Motor neuron (in vitro differentiated cells): Measurements from ENCODE around the gene DEAF1. TPM values are rescaled to one million over a fixed set of nuclear protein-coding genes. Genes with fewer than 3 reads are reported as not detected.
A peak's percentile ranks its signal among the peaks of the same experiment; 100 is the strongest.

Experiments used
- ATAC-seq, 8 experiments: fragments of 200-7000 bp; cut with Tn5 transposase; replicated peaks in 6 of 8; 2 replicates each; pipeline ENCODE4 v1.8.0; 2021; ENCODE audit warnings: mild to moderate bottlenecking in 8 of 8, moderate library complexity in 8 of 8
- H3K27ac ChIP-seq, 2 donors: fragments of 250-450 bp; sonication (Bioruptor Pico); 2 replicates each; pipeline ENCODE4 v1.9.0; 2021; ENCODE audit warnings: antibody characterized with exemption in 2 of 2, mild to moderate bottlenecking in 2 of 2, moderate library complexity in 1 of 2
- H3K4me1 ChIP-seq, 2 donors: fragments of 250-450 bp; sonication (Bioruptor Pico); replicated peaks in 1 of 2; 2 replicates each; pipeline ENCODE4 v1.6.1; 2021; ENCODE audit warnings: antibody characterized with exemption in 2 of 2, mild to moderate bottlenecking in 2 of 2, moderate library complexity in 1 of 2
- H3K4me3 ChIP-seq, 5 donors: fragments of 250-450 bp; sonication (Bioruptor Pico); 2 replicates each; pipeline ENCODE4 v1.9.0; 2021; ENCODE audit warnings: antibody characterized with exemption in 5 of 5, mild to moderate bottlenecking in 5 of 5, moderate library complexity in 4 of 5
- WGBS, 10 experiments: fragments of 450-650 bp; shearing (Covaris generic); methylation state at CpG; one replicate each; pipeline ENCODE4 v1.0.0; 2022; 5-methylcytosine and 5-hydroxymethylcytosine counted together
- in situ Hi-C, 9 experiments: fragments of 400-800 bp; cut with MboI; loops; one replicate each; pipeline ENCODE4 v1.15.0; 2021; ENCODE audit warnings: low sequenced_read_pairs in 9 of 9, low pct_unique_long_range_greater_than_20kb in 2 of 9; ENCODE audit not compliant: unreplicated experiment in 9 of 9
- total RNA-seq, 8 experiments: library from RNA; unstranded; fragments of 300-600 nt; gene quantifications; 2 replicates each; pipeline versions ENCODE4 v1.2.3 to v1.2.4, GENCODE V29; 2022

DEAF1 gene
- total RNA-seq, 8 experiments from 2014 or later, result 38.5 to 81.6 (median 54.3) TPM

GRCh38 chr11:626475-627307, 68.3 kb downstream of the DEAF1 start, which contains the start of gene SCT:
Gene SCT, minus strand, starts transcription at chr11:627181. Its CDS starts 38 bp downstream, at chr11:627143.
- in situ Hi-C loops, result no loop called here
- H3K4me1 ChIP-seq, result peaks cover 4 to 16% of the 10 kb centered on the region in 2 donors
- H3K27ac ChIP-seq, result no peak within 1 kb of the TSS
- ATAC-seq, result peak in 2 of 8 experiments; percentile 4 to 10
- H3K4me3 ChIP-seq, result no peak within 1 kb of the TSS
- no CpG with 5 or more reads among the region's 72 CpGs for WGBS, 10 experiments

GRCh38 chr11:625636-626268, 69.3 kb downstream of the DEAF1 start:
- WGBS, 10 experiments, result no CpG with 5 or more reads among the region's 22 CpGs
- Histone ChIP-seq H3K4me3 (no peak overlapping the region), H3K27ac (no peak overlapping the region), H3K4me1 (peaks cover 4 to 16% of the 10 kb centered on the region in 2 donors)
- in situ Hi-C loops, result no loop called here
- peak in 6 of 8 experiments; percentile 2 to 16 (median 6) for ATAC-seq

GRCh38 chr11:624705-625635, 70.1 kb downstream of the DEAF1 start, which contains the start of gene CDHR5:
Gene CDHR5, minus strand, starts transcription at chr11:624955. Its CDS starts 53 bp downstream, at chr11:624902.
- in situ Hi-C loops, result no loop called here
- peaks cover 4 to 16% of the 10 kb centered on the region in 2 donors for H3K4me1 ChIP-seq
- H3K27ac ChIP-seq, result no peak within 1 kb of the TSS
- ATAC-seq, result peak in 6 of 8 experiments; percentile 17 to 46 (median 20)
- WGBS, 10 experiments, result 20 to 71% (median 63%) methylated on average over 2 to 9 of the region's 33 CpGs; no CpG with 5 or more reads in 6 of the 10 experiments
- H3K4me3 ChIP-seq, result no peak within 1 kb of the TSS

- Histone ChIP-seq H3K27ac (no peak overlapping the region), H3K4me3 (no peak overlapping the region), H3K4me1 (peaks cover 2 to 16% of the 10 kb centered on the region in 2 donors)
- peak in 6 of 8 experiments; percentile 1 to 61 (median 28) for ATAC-seq
- 71 to 88% (median 80%) methylated on average over 1 to 5 of the region's 25 CpGs; no CpG with 5 or more reads in 7 of the 10 experiments for WGBS, 10 experiments
- in situ Hi-C loops, result no loop called here
Measured at GRCh38 chr11:623999-624704, 70.9 kb downstream of the DEAF1 start.

GRCh38 chr11:623349-623869, 71.6 kb downstream of the DEAF1 start:
- H3K4me3 ChIP-seq, result no peak overlapping the region
- peaks cover 0 to 14% of the 10 kb centered on the region in 2 donors for H3K4me1 ChIP-seq
- peak in 1 of 8 experiments; percentile 5 for ATAC-seq
- in situ Hi-C loops, result no loop called here
- no peak overlapping the region for H3K27ac ChIP-seq
- WGBS, 10 experiments, result 65 to 66% methylated on average over 3 to 5 of the region's 15 CpGs; no CpG with 5 or more reads in 8 of the 10 experiments

- peaks cover 0 to 14% of the 10 kb centered on the region in 2 donors for H3K4me1 ChIP-seq
Measured at GRCh38 chr11:621838-622237, 73.2 kb downstream of the DEAF1 start.

GRCh38 chr11:620935-621814, 73.8 kb downstream of the DEAF1 start:
- no peak overlapping the region for H3K4me3 ChIP-seq
- WGBS, 10 experiments, result no CpG with 5 or more reads among the region's 45 CpGs
- H3K4me1 ChIP-seq, result peaks cover 4 to 16% of the 10 kb centered on the region in 2 donors
- peak in 3 of 8 experiments; percentile 1 to 57 (median 43) for ATAC-seq
- in situ Hi-C loops, result no loop called here
- no peak overlapping the region for H3K27ac ChIP-seq

More at GRCh38 chr11:621838-622237, 73.2 kb downstream of the DEAF1 start:
- ATAC-seq, result no peak
- 80 to 100% methylated on average over 1 of the region's 27 CpGs; no CpG with 5 or more reads in 8 of the 10 experiments for WGBS, 10 experiments
- in situ Hi-C loops, result no loop called here
- no peak overlapping the region for H3K4me3 ChIP-seq
- no peak overlapping the region for H3K27ac ChIP-seq

GRCh38 chr11:620201-620600, 74.8 kb downstream of the DEAF1 start:
- in situ Hi-C loops, result no loop called here
- WGBS, 10 experiments, result no CpG with 5 or more reads among the region's 13 CpGs

GRCh38 chr11:619628-620050, 75.4 kb downstream of the DEAF1 start:
- Histone ChIP-seq H3K27ac (no peak overlapping the region), H3K4me3 (no peak overlapping the region), H3K4me1 (peaks cover 11% of the 10 kb centered on the region in 2 donors)
- in situ Hi-C loops, result no loop called here
- no peak for ATAC-seq
- WGBS, 10 experiments, result 100% methylated on average over 4 of the region's 22 CpGs; no CpG with 5 or more reads in 9 of the 10 experiments

More at GRCh38 chr11:620201-620600, 74.8 kb downstream of the DEAF1 start:
- Histone ChIP-seq H3K4me1 (peaks cover 8 to 15% of the 10 kb centered on the region in 2 donors), H3K4me3 (no peak overlapping the region), H3K27ac (no peak overlapping the region)
- ATAC-seq, result no peak

GRCh38 chr11:618856-619627, 76.0 kb downstream of the DEAF1 start:
- no peak overlapping the region for H3K27ac ChIP-seq
- no peak for ATAC-seq
- H3K4me1 ChIP-seq, result peaks cover 7 to 11% of the 10 kb centered on the region in 2 donors
- WGBS, 10 experiments, result 47 to 90% methylated on average over 2 to 3 of the region's 24 CpGs; no CpG with 5 or more reads in 8 of the 10 experiments
- in situ Hi-C loops, result no loop called here
- no peak overlapping the region for H3K4me3 ChIP-seq
